KBM-7 (cell line): ENCODE results near the gene ZDHHC14.
"Not testable (repeated sequence)": the region's sequence is repeated elsewhere in the genome, so short reads cannot be mapped to it uniquely, and the experiment has no call there.

ENCODE experiments used
- DNase-seq: peaks from one replicate; pipeline ENCODE4 v3.0.0-alpha.2; 2015
- in situ Hi-C: fragments of 300-500 bp; cut with MboI; formaldehyde crosslinking; loops from 2 replicates; pipeline ENCODE4 v1.14.3; 2020; ENCODE audit warnings: low sequenced_read_pairs, low pct_unique_long_range_greater_than_20kb, mixed read lengths

The ZDHHC14 gene

DNA sequence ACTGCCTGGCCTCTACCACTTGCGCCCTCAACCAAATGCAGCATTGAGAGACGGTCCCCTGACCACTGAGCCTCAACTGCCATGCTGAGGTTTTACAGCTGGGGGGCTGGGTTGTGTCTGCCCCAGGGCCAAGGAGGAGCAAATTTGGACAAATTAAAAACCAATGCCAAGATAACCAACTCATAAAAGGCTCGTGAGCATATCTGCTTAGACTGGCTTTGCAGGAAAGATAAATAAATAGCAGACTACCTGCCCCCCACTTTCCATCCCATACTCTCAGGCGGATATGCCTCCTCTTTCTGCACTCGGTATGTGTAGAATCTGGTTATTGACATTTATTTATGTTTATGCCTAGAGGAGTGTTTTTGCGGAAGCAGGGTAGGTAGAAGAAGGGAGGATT lies 76.8 kb downstream of the ZDHHC14 start:
- no peak for DNase-seq
- in situ Hi-C loops, result no loop called here

DNA sequence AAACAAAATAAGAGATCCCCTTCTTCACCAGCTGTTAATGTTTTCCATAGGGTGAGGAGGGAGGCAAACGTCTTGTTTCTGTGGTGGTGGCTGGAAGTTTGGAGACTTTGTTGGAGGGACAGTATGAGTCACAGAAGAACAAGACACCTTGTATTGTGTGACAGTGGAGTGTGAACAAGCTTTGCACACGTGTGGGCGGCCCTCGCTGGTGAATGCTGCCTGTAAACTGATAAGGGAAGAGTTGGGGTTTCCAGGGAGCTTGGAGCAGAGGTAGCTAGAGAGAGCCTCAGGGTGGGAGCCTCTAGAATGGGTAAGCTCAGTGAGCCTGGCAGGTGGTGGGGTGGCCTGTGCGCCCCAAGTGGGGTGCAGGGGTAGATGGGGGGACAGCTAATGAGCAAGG lies 78.3 kb downstream of the ZDHHC14 start:
- no peak for DNase-seq
- in situ Hi-C loops, result no loop called here

GRCh38 chr6:157460182-157460999 lies 79.4 kb downstream of the ZDHHC14 start:
- DNase-seq, result no peak
- in situ Hi-C loops, result no loop called here

- in situ Hi-C loops, result no loop called here
- DNase-seq, result peak; percentile 32
These were observed 80.3 kb downstream of the ZDHHC14 start for GRCh38 chr6:157461000-157461915.

- no peak for DNase-seq
- in situ Hi-C loops, result no loop called here
These were observed 82.2 kb downstream of the ZDHHC14 start for GRCh38 chr6:157462956-157463742.

- DNase-seq, in situ Hi-C loops: not testable (repeated sequence)
These were observed 82.7 kb downstream of the ZDHHC14 start for GRCh38 chr6:157463743-157464135.

GRCh38 chr6:157464653-157465535 lies 83.9 kb downstream of the ZDHHC14 start:
- DNase-seq, result peak; percentile 40
- in situ Hi-C loops, result no loop called here

DNA sequence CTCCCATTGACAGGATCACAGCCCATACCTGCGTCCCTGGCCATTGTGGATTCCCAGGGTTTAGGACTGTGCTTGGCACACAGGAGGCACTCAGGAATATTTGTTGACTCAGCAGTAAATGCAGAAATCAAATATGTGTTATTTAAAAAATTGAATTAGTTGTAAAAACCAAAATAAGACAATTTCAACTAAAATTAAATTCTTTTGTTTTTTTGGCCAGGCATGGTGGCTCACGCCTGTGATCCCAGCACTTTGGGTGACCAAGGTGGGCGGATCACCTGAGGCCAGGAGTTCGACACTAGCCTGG lies 85.3 kb downstream of the ZDHHC14 start:
- in situ Hi-C loops, result no loop called here
- DNase-seq, result no peak

- in situ Hi-C loops, DNase-seq: not testable (repeated sequence)
These were observed 86.3 kb downstream of the ZDHHC14 start for GRCh38 chr6:157467339-157467738.

GRCh38 chr6:157468054-157468453 lies 87.1 kb downstream of the ZDHHC14 start:
- in situ Hi-C loops, result no loop called here
- no peak for DNase-seq

DNA sequence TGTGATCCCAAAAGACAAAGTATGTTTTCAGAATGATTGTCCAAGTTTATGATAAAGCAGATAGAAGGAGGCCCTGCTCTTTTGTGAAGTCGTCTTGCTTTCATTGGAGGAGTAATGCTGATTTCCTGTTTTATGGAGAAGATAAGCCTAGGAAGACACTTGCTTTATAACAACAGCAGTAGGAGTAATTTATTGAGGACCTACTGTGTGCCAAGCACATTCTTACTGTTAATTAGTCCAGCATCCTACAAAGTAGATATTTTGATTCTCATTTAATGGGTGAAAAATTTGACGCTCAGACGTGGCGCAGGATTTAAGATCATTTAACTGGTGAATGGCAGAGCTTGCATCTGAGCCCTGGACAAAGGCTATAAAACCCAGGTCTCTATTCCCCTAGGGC lies 87.6 kb downstream of the ZDHHC14 start:
- in situ Hi-C loops, result no loop called here
- DNase-seq, result no peak

DNA sequence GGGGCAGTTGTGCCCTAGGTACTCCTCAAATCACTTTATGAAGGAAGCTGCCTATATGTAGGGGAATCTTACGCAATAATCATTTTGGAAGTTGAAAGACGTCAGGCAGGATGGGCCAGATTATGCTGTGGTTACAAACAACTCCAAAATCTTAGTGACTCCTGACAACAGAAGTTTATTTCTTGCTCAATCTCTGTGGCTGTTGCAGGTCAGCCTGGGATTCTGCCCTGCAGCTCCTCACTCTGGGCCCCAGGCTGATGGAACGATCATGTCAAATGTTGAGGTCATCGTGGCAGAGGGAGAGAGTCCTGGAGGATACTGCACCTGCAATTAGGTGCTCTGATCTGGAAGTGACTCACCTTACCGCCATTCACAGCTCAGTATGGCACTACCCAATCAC lies 88.4 kb downstream of the ZDHHC14 start:
- peak; percentile 62 for DNase-seq

GRCh38 chr6:157471077-157471686 lies 90.2 kb downstream of the ZDHHC14 start:
- DNase-seq, result no peak
- in situ Hi-C loops, result no loop called here

More for the DNA sequence above, 88.4 kb downstream of the ZDHHC14 start:
- in situ Hi-C loops, result no loop called here

DNA sequence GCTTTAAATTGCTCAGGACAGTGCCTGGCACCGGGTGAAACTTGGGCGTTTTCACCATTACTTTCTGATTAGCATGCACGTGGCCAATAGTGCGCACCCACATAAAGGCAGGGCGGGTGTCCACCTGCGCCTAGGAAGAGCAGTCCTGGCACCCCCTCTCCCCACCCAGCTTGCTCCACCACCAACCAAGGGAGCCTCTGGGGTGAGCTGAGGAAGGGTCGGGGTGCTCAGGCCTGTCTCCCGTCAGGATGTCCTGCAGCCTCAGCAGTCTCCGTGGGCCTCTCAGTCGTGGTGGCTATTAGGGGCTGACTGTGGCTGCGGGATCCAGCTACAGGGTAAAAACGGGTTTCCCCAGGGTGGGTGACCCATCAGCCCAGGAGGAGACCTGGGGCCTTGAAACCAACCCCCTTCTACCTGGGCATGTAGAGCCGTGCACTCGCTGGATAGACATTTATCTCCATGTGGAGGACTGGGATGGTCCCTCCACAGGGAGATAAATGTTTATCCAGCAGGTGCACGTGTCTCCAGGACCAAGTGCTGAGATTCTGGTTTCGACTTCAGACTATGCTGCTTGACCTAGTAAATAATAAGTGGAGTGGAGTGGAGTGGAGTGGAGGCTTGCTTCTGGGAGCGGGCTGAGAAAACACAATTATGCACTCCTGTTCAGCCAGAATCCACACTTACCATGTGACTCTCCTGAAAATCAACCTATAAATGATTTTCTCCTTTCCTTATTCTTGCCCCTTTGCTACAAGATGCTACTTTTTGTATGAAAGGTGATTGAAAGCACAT lies 91.1 kb downstream of the ZDHHC14 start:
- in situ Hi-C loops, result no loop called here
- no peak for DNase-seq

- no peak for DNase-seq
- in situ Hi-C loops, result no loop called here
These were observed 95.8 kb downstream of the ZDHHC14 start for GRCh38 chr6:157476797-157477196.

DNA sequence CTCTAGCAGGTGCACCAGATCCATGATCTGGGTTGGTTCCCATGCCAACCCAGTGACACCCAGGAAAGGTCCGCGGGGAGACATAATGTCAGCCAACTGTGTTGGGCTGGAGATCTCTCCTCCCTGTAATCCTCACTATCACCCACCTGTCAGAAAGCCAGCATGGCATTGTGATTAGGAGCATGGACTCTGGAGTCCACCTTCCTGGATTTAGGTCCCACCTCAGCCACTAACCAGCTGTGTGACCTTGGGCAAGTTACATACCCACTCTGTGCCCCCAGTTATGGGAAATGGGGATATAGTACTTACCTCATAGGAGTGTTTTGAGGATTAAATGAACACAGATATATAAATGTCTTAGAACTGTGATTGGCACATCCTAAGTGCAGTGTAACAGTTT lies 97.9 kb downstream of the ZDHHC14 start:
- in situ Hi-C loops, result no loop called here
- no peak for DNase-seq

DNA sequence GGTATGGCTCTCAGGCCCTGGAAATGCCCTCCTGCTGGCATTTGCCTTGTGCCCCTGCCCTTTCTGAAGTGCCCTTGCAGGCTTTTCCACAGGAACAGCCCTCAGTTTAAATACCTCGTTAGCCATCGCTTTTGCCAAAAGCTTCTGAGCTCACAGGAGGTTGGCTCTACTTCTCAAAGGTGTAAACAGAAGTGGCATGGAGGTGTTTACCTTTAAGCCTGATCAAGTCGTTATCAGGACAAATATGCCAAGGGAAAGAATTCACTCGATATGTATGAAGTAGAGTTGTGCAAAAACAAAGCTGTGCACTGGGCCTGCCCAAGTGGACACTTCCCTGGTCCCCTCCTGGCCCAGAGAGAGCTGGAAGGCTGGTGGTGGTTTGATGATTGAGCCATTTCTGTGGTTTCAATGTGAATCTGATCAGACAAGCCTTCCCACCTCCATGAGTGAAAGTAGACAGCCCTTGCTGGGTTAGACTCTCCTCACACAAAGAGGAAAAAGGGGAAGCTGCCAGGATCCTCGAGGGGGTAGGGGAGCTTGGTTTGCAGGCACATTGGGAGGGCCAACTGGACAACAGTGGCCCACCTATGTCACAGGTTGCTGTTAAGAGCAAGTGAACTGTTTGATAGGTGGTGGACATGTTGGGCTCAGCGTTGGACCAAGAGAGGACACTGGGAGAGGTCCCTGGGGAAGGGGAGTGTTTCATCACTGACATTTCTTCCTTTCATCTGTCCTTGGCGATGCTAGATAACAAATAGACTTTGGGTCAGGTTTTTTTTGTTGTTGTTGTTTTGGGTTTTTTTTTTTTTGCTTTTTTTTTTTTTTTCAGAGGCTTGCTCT lies 98.7 kb downstream of the ZDHHC14 start:
- DNase-seq, result peak; percentile 47
- in situ Hi-C loops, result no loop called here
